H9 (cell line): ENCODE results near the gene CES5A. TPM values are rescaled to one million over a fixed set of nuclear protein-coding genes. Genes with fewer than 3 reads are reported as not detected.

Experiments used
- DNase-seq: peaks from one replicate; pipeline ENCODE4 v3.0.0-alpha.2; 2017
- H2AFZ ChIP-seq: one replicate; pipeline ENCODE4 v1.6.1; 2013; ENCODE audit warnings: mild to moderate bottlenecking, low read length, control low read depth, moderate library complexity
- H2AK5ac ChIP-seq: 2 replicates; pipeline ENCODE4 v1.6.1; 2013; ENCODE audit warnings: low read length, control low read depth, mixed read lengths; ENCODE audit not compliant: insufficient read length
- H2BK120ac ChIP-seq: one replicate; pipeline ENCODE4 v1.6.1; 2013; ENCODE audit warnings: low read depth, mild to moderate bottlenecking, low read length, control low read depth, inconsistent platforms; ENCODE audit not compliant: poor library complexity, severe bottlenecking
- H2BK12ac ChIP-seq: 2 replicates; pipeline ENCODE4 v1.6.1; 2013; ENCODE audit warnings: low read length, control low read depth, mixed read lengths, low read depth; ENCODE audit not compliant: insufficient read length
- H2BK15ac ChIP-seq: 2 replicates; pipeline ENCODE4 v1.6.1; 2013; ENCODE audit warnings: low read depth, low read length, control low read depth
- H2BK20ac ChIP-seq: one replicate; pipeline ENCODE4 v1.6.1; 2013; ENCODE audit warnings: low read depth, mild to moderate bottlenecking, low read length, control low read depth, inconsistent platforms; ENCODE audit not compliant: poor library complexity, severe bottlenecking
- H2BK5ac ChIP-seq: 2 replicates; pipeline ENCODE4 v1.6.1; 2013; ENCODE audit warnings: low read length, control low read depth, mixed read lengths; ENCODE audit not compliant: insufficient read length
- H3K14ac ChIP-seq: 2 replicates; pipeline ENCODE4 v1.6.1; 2013; ENCODE audit warnings: low read length, control low read depth; ENCODE audit not compliant: insufficient read depth
- H3K18ac ChIP-seq: 2 replicates; pipeline ENCODE4 v1.6.1; 2013; ENCODE audit warnings: low read depth, mild to moderate bottlenecking, mixed read lengths, low read length, control low read depth; ENCODE audit not compliant: insufficient read length
- H3K23ac ChIP-seq: 2 replicates; pipeline ENCODE4 v1.6.1; 2013; ENCODE audit warnings: low read length, control low read depth, mixed read lengths, low read depth; ENCODE audit not compliant: insufficient read length
- H3K23me2 ChIP-seq: 2 replicates; pipeline ENCODE4 v1.6.1; 2013; ENCODE audit warnings: low read depth, mild to moderate bottlenecking, mixed read lengths, low read length, control low read depth; ENCODE audit not compliant: insufficient read length, poor library complexity, severe bottlenecking
- H3K27ac ChIP-seq: 2 replicates; pipeline ENCODE4 v1.5.1; 2013; ENCODE audit warnings: low read length, control low read depth, mixed read lengths, low read depth; ENCODE audit not compliant: insufficient read length
- H3K27me3 ChIP-seq: 2 replicates; pipeline ENCODE4 v1.6.1; 2013; ENCODE audit warnings: low read length, control low read depth, inconsistent platforms; ENCODE audit not compliant: insufficient read depth
- H3K4ac ChIP-seq: 2 replicates; pipeline ENCODE4 v1.6.1; 2013; ENCODE audit warnings: low read depth, mild to moderate bottlenecking, control low read depth, inconsistent platforms, low read length, moderate library complexity
- H3K4me1 ChIP-seq: 2 replicates; pipeline ENCODE4 v1.6.1; 2013; ENCODE audit warnings: low read length, control low read depth, inconsistent platforms; ENCODE audit not compliant: insufficient read depth
- H3K4me2 ChIP-seq: 2 replicates; pipeline ENCODE4 v1.6.1; 2013; ENCODE audit warnings: low read length, control low read depth, mixed read lengths; ENCODE audit not compliant: insufficient read length, insufficient read depth
- H3K56ac ChIP-seq: 2 replicates; pipeline ENCODE4 v1.6.1; 2013; ENCODE audit warnings: low read depth, mild to moderate bottlenecking, mixed read lengths, low read length, control low read depth; ENCODE audit not compliant: insufficient read length
- H3K79me1 ChIP-seq: 2 replicates; pipeline ENCODE4 v1.6.1; 2013; ENCODE audit warnings: low read depth, mild to moderate bottlenecking, moderate library complexity, low read length, control low read depth, inconsistent platforms; ENCODE audit not compliant: insufficient read depth, poor library complexity, severe bottlenecking
- H3K79me2 ChIP-seq: 2 replicates; pipeline ENCODE4 v1.6.1; 2013; ENCODE audit warnings: low read length, control low read depth, inconsistent platforms; ENCODE audit not compliant: insufficient read depth
- H3K9ac ChIP-seq: 2 replicates; pipeline ENCODE4 v1.6.1; 2013; ENCODE audit warnings: low read length, control low read depth, mixed read lengths; ENCODE audit not compliant: insufficient read length; ENCODE audit errors: extremely low read depth
- H3K9me3 ChIP-seq: one replicate; pipeline ENCODE4 v1.6.1; 2013; ENCODE audit warnings: low read depth, low read length, inconsistent platforms; ENCODE audit not compliant: control insufficient read depth
- H3T11ph ChIP-seq: one replicate; pipeline ENCODE4 v1.6.1; 2013; ENCODE audit warnings: mild to moderate bottlenecking, low read length, control low read depth, inconsistent platforms
- H4K20me1 ChIP-seq: one replicate; pipeline ENCODE4 v1.6.1; 2013; ENCODE audit not compliant: control insufficient read depth, insufficient read length, insufficient read depth
- H4K5ac ChIP-seq: 2 replicates; pipeline ENCODE4 v1.6.1; 2013; ENCODE audit warnings: low read depth, mild to moderate bottlenecking, mixed read lengths, low read length, control low read depth; ENCODE audit not compliant: insufficient read length
- H4K8ac ChIP-seq: replicated peaks from 2 replicates; pipeline ENCODE4 v1.6.1; 2013; ENCODE audit warnings: low read length, control low read depth, mixed read lengths, low read depth; ENCODE audit not compliant: insufficient read length
- H4K91ac ChIP-seq: 2 replicates; pipeline ENCODE4 v1.6.1; 2013; ENCODE audit warnings: low read depth, mild to moderate bottlenecking, moderate library complexity, mixed read lengths, low read length, control low read depth; ENCODE audit not compliant: insufficient read length
- H3K27ac Mint-ChIP-seq, 3 experiments: 2 replicates in 2 of 3; 3 replicates in 1 of 3; pipeline ENCODE4 v1.8.0; 2020 to 2021; ENCODE audit warnings: mixed read lengths in 3 of 3, mild to moderate bottlenecking in 1 of 3, moderate library complexity in 1 of 3
- H3K27me3 Mint-ChIP-seq: 2 replicates; pipeline ENCODE4 v1.8.0; 2021; ENCODE audit warnings: low read depth, mild to moderate bottlenecking, moderate library complexity, mixed read lengths
- H3K36me3 Mint-ChIP-seq, 3 experiments: 2 replicates in 2 of 3; 3 replicates in 1 of 3; pipeline ENCODE4 v1.8.0; 2020 to 2021; ENCODE audit warnings: low read depth in 3 of 3, mixed read lengths in 3 of 3; ENCODE audit not compliant: insufficient read depth in 1 of 3
- H3K4me1 Mint-ChIP-seq, 2 experiments: 2 replicates each; pipeline ENCODE4 v1.8.0; 2020; ENCODE audit warnings: mixed read lengths in 2 of 2
- H3K4me3 Mint-ChIP-seq, 2 experiments: 2 replicates in 1 of 2; 3 replicates in 1 of 2; pipeline ENCODE4 v1.8.0; 2020 to 2021; ENCODE audit warnings: mild to moderate bottlenecking in 2 of 2, mixed read lengths in 2 of 2, moderate library complexity in 1 of 2
- H3K9me3 Mint-ChIP-seq, 2 experiments: 2 replicates in 1 of 2; 3 replicates in 1 of 2; pipeline ENCODE4 v1.8.0; 2020; ENCODE audit warnings: mild to moderate bottlenecking in 2 of 2, mixed read lengths in 2 of 2, moderate library complexity in 1 of 2
- CTCF ChIP-seq: fragments of 200-600 bp; sonication (generic); conservative IDR thresholded peaks from 3 replicates; pipeline ENCODE4 v1.8.0; 2021; ENCODE audit warnings: antibody characterized with exemption, mild to moderate bottlenecking
- total RNA-seq: library from RNA; stranded (reverse); gene quantifications from 2 replicates; pipeline ENCODE4 v1.2.1, GENCODE V29; 2021

The CES5A gene
- total RNA-seq, 1 experiment from 2014 or later, result not detected

DNA sequence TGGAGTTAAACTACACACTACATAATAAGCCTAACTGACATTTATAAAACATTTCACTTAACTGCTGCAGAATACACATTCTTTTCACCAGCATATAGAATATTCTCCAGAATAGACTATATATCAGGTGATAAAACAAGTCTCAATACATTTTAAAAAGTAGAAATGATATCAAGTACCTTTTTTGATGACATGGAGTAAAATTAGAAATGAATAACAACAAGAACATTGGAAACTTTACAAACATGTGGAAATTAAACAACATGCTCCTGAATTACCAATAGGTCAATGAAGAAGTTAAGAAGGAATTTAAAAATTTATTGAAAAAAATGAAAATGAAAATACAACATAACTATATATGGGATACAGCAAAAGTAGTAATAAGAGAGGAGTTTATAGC lies 47.5 kb upstream of the CES5A start:
- H3K36me3 Mint-ChIP-seq, result no peaks in the 10 kb centered on the region

More for the DNA sequence above, 47.5 kb upstream of the CES5A start:
- Histone ChIP-seq H2BK20ac (no peak overlapping the region), H4K20me1 (no peaks in the 10 kb centered on the region), H3K4me2 (no peak overlapping the region), H3K79me1 (no peaks in the 10 kb centered on the region), H2BK120ac (no peak overlapping the region), H2BK5ac (no peak overlapping the region), H3K23me2 (no peaks in the 10 kb centered on the region), H3K14ac (no peak overlapping the region), H4K8ac (no peak overlapping the region), H3K4me1 (no peaks in the 10 kb centered on the region), H4K91ac (no peak overlapping the region), H3K27me3 (no peaks in the 10 kb centered on the region), H3K9me3 (no peaks in the 10 kb centered on the region), H3K23ac (no peak overlapping the region), H2BK12ac (no peak overlapping the region), H4K5ac (no peak overlapping the region), H3K4ac (no peak overlapping the region), H3K79me2 (no peaks in the 10 kb centered on the region), H2AK5ac (no peak overlapping the region), H3K27ac (no peak overlapping the region), H3T11ph (no peak overlapping the region), H3K9ac (no peak overlapping the region), H3K18ac (no peak overlapping the region), H2BK15ac (no peak overlapping the region), H2AFZ (no peak overlapping the region), H3K56ac (no peak overlapping the region)
- DNase-seq, result no peak
- Mint-ChIP-seq H3K9me3 (no peaks in the 10 kb centered on the region; a peak in 2 of 5 replicates), H3K27me3 (peaks cover 19% of the 10 kb centered on the region), H3K4me3 (no peak overlapping the region), H3K4me1 (no peaks in the 10 kb centered on the region), H3K27ac (no peak overlapping the region)
- no peak for TF ChIP-seq CTCF
